GM10266 (cell line): ENCODE measurements around the gene HIPK2.

ENCODE experiments used
- DNase-seq: peaks from one replicate; pipeline ENCODE4 v3.0.0; 2012; ENCODE audit errors: extremely low spot score
- TF ChIP-seq, protein P1 (sequence below): IDR thresholded peaks from 2 replicates; pipeline ENCODE4 v1.5.1; 2012; ENCODE audit warnings: mild to moderate bottlenecking, low read depth; ENCODE audit not compliant: control insufficient read depth, insufficient read depth; ENCODE audit errors: missing control alignments

Gene HIPK2

DNA sequence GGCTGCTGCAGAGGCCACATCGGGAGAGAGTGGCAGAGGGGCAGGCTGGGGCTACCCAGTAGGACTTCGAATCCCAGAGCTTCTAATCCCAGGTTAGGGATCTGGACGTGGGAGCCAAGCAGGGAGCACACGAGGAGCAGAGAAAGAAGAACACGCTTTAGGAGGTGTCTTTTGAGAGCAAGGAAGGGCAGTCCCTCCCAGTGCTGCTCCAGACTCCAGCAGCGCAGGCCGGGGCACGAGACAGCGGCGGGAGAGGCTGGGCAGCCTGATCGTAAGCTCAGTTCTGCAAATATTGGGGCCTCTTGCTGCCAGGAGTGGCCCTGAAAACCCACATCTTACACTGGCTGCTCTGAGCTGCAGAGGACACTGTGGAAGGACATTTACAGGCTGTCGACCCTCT is 75.9 kb downstream of the HIPK2 start:
- TF ChIP-seq, protein P1, sequence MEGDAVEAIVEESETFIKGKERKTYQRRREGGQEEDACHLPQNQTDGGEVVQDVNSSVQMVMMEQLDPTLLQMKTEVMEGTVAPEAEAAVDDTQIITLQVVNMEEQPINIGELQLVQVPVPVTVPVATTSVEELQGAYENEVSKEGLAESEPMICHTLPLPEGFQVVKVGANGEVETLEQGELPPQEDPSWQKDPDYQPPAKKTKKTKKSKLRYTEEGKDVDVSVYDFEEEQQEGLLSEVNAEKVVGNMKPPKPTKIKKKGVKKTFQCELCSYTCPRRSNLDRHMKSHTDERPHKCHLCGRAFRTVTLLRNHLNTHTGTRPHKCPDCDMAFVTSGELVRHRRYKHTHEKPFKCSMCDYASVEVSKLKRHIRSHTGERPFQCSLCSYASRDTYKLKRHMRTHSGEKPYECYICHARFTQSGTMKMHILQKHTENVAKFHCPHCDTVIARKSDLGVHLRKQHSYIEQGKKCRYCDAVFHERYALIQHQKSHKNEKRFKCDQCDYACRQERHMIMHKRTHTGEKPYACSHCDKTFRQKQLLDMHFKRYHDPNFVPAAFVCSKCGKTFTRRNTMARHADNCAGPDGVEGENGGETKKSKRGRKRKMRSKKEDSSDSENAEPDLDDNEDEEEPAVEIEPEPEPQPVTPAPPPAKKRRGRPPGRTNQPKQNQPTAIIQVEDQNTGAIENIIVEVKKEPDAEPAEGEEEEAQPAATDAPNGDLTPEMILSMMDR: no peak
- DNase-seq: no peak

DNA sequence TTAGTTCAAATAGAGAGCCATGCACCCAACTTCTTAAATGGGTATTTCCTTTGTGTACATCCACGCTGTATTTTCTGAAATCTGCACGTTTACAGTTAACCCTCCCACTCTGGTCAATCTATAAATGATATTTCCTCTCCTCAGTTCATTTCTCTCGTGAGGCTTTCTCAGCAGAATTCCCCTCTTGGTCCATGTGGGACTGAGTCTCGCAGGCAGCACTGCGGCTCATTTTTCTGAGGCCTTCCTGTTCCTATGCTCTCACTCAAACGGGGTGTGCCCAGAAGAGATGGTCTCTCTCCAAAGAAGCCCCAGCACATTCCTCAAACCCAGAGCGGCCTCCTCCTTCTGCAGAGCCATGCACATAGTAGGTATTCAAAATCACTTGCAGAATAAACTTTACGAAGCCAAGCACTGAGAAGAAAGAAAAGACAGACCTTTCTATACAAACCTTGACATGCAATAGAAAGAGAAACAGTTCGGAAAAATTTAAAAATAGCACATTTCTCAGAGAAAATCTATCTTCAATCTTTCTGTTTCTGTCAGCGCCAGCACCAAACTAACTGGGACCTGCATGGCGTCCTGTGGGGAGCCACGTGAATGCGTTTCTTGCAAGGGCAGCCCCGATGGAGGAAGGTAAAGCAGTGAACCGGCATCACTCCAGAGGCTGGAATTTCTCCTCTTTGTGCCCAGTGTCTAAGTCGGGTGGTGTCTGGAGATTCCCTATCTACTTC is 77.1 kb downstream of the HIPK2 start:
- DNase-seq: no peak
- TF ChIP-seq, protein P1: no peak

GRCh38 chr7:139699640-139700504 is 77.9 kb downstream of the HIPK2 start:
- TF ChIP-seq, protein P1: peak; percentile 38
- DNase-seq: no peak

DNA sequence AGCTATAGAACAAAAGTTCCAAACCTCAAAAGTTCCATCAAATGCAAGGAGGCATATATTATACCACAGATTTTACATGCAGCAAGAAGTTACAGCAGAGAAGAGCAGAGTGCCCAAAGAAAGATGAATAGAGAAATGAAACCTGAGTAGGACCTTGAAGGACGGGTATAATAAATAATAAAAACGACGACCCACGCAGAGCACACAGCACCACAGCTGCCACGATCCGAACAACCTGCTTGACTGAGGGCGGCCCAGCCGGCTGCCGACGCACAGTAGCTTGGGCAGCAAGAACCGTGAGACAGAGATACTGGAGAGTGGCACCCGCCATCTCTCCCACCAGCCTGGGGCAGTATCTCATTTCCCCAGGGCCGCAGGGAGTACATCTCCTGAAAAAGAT is 79.0 kb downstream of the HIPK2 start:
- TF ChIP-seq, protein P1: no peak
- no peak for DNase-seq

DNA sequence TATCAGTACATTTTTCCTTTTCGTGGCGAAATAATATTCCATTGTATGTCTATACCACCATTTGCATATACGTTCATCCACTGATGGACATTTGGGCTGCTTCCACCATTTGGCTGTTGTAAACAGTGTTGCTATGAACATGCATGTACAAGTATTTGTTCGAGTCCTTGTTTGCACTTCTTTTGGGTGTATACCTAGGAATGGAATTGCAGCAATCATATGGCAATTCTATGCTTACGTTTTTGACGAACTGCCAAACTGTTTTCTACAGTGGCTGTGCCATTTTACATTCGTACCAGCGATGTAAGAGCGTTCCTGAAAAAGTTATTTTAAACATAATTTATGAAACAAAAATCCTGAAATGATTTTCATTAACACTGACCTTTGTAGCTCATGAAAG is 79.5 kb downstream of the HIPK2 start:
- TF ChIP-seq, protein P1: no peak
- DNase-seq: no peak

DNA sequence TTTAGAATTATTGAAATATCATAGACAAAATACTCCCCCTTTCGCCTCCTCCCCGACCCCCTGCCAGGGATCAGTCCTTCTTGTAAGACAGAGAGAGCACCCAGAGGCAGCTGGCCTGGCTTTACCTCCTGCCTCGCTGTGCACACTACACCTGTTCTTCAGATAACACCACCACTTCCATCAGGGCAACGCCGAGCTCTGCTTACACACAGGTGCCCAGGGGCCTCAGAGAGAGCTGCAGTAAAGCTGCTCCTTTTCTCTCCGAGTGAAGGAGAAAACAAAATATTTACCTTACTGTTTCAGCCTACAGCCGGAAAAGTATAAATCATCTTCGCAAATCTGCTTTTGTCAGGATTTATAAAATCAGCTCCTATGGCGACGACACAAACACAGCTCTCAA is 80.7 kb downstream of the HIPK2 start:
- DNase-seq: no peak
- TF ChIP-seq, protein P1: no peak

- TF ChIP-seq, protein P1: no peak
- no peak for DNase-seq
Observed at GRCh38 chr7:139696552-139696951, 81.2 kb downstream of the HIPK2 start.
